HG03159 (cell line): ENCODE data around the gene TCEA2.
"Not testable (repeated sequence)": the region's sequence is repeated elsewhere in the genome, so short reads cannot be mapped to it uniquely, and the experiment has no call there.

ENCODE experiments used
- ATAC-seq: cut with Tn5 transposase; IDR thresholded peaks from one replicate; pipeline ENCODE4 v1.9.1; 2021; ENCODE audit warnings: mild to moderate bottlenecking, moderate library complexity; ENCODE audit not compliant: unreplicated experiment

Gene TCEA2

GRCh38 chr20:64076061-64076997, 13.3 kb downstream of the TCEA2 start:
- ATAC-seq = no peak

- no peak for ATAC-seq
Observed at GRCh38 chr20:64077094-64077493, 14.1 kb downstream of the TCEA2 start.

- no peak for ATAC-seq
Observed at GRCh38 chr20:64077541-64077875, 14.5 kb downstream of the TCEA2 start.

- no peak for ATAC-seq
Observed at GRCh38 chr20:64077876-64078551, 15.0 kb downstream of the TCEA2 start.

- ATAC-seq = no peak
Observed at GRCh38 chr20:64078934-64079272, 15.9 kb downstream of the TCEA2 start.

- ATAC-seq = peak; percentile 42
Observed at GRCh38 chr20:64079273-64080012, 16.4 kb downstream of the TCEA2 start, which contains the start of gene RGS19. Gene RGS19, minus strand, starts transcription at chr20:64079518. Its CDS starts 2,632 bp downstream, at chr20:64076886.

GRCh38 chr20:64080013-64080812, 17.2 kb downstream of the TCEA2 start, which contains the start of gene OPRL1:
Gene OPRL1, plus strand, starts transcription at chr20:64080082. Its CDS starts 12,639 bp downstream, at chr20:64092721.
- ATAC-seq = no peak

GRCh38 chr20:64080813-64081623, 18.0 kb downstream of the TCEA2 start:
- no peak for ATAC-seq

- ATAC-seq = no peak
Observed at GRCh38 chr20:64081624-64081964, 18.6 kb downstream of the TCEA2 start.

GRCh38 chr20:64082126-64082731, 19.2 kb downstream of the TCEA2 start:
- no peak for ATAC-seq

- no peak for ATAC-seq
Observed at GRCh38 chr20:64082820-64083377, 19.9 kb downstream of the TCEA2 start.

GRCh38 chr20:64083378-64083803, 20.4 kb downstream of the TCEA2 start:
- ATAC-seq = no peak

GRCh38 chr20:64083804-64084684, 21.0 kb downstream of the TCEA2 start, which contains the start of gene LKAAEAR1:
Gene LKAAEAR1, minus strand, starts transcription at chr20:64084398. Its CDS starts 179 bp downstream, at chr20:64084219.
- no peak for ATAC-seq

- ATAC-seq = no peak
Observed at GRCh38 chr20:64084685-64085152, 21.7 kb downstream of the TCEA2 start.

- no peak for ATAC-seq
Observed at GRCh38 chr20:64086801-64087200, 23.8 kb downstream of the TCEA2 start.

GRCh38 chr20:64087226-64087825, 24.3 kb downstream of the TCEA2 start:
- not testable (repeated sequence) for ATAC-seq

GRCh38 chr20:64088586-64088985, 25.6 kb downstream of the TCEA2 start:
- not testable (repeated sequence) for ATAC-seq
